HG03432 (cell line): ENCODE results near the gene ELMO1.

Experiments
- ATAC-seq: cut with Tn5 transposase; IDR thresholded peaks from one replicate; pipeline ENCODE4 v1.9.1; 2021; ENCODE audit warnings: mild to moderate bottlenecking, moderate library complexity; ENCODE audit not compliant: unreplicated experiment

ELMO1 gene

DNA sequence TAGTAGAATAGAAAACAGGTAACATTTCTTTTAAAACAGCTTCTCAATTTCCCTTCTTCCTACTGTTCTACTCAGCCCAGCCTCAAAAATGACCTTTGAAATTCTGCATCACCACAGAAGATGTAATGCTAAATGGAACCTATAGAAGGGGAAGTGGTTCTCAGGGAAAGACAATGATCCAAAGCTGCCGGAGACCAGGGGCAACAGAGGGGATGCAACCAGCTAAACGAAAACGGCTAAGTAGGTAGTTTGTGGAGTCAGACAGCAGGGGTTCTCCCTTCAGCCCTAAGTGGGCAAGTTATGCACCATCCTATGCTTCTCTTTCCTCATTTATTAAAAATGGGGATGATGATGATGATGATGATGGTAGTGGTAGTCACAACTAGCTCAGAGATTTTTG lies 214.3 kb downstream of the ELMO1 start:
- ATAC-seq, result no peak

- no peak for ATAC-seq
Measured at GRCh38 chr7:37231613-37232012, 217.1 kb downstream of the ELMO1 start.

- no peak for ATAC-seq
Measured at GRCh38 chr7:37230221-37230620, 218.4 kb downstream of the ELMO1 start.

DNA sequence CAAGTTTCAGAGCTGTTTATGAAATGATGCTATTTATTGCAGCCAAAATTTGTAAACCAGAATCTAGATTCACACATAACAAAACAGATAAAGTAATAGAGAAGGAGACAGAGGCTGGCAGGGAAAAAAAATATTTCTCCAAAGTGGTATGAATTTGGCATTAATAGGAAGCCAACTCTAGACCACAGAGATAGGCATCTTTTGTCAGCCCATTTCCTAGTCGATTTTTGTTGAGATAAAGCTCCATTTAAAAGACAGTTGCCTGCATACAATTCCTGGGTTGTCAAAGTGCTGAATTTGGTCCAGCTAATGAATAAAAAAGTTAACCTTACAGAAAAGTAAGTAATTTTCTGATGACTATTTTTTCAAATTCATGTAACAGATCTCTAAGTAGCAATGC lies 219.3 kb downstream of the ELMO1 start:
- no peak for ATAC-seq

DNA sequence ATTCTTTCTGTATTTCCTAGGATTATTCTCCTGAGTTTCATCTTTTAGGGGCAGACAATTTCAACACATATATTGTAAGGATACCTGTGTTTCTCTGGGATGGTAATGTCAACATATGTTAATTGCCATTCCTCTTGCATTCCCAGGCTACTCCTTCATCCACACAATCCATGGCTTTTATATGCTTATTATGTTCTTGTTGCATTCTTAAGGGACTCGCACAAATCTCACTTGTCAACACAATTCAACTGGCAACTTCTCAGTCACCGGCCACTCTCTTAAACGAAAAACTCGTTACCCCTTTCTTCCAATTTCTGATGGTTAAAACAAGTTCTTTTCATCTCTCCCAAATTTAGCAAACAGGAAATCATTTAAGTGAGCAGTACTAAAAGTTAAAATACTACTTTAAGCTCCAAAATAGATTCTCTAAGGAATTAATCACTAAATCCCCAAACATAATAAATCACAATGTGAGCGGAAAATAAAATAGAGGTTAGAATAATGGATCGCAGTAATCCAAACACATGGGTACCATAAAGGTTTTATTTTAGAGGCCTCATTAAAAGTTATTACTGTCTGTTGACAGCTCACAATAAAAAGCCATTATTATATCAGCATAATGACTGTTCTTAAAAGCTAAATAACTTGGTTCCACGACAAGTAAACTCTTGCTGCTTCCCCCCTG lies 223.2 kb downstream of the ELMO1 start:
- ATAC-seq, result no peak

GRCh38 chr7:37224746-37225145 lies 223.9 kb downstream of the ELMO1 start:
- no peak for ATAC-seq

GRCh38 chr7:37220664-37221063 lies 228.0 kb downstream of the ELMO1 start:
- ATAC-seq, result no peak

DNA sequence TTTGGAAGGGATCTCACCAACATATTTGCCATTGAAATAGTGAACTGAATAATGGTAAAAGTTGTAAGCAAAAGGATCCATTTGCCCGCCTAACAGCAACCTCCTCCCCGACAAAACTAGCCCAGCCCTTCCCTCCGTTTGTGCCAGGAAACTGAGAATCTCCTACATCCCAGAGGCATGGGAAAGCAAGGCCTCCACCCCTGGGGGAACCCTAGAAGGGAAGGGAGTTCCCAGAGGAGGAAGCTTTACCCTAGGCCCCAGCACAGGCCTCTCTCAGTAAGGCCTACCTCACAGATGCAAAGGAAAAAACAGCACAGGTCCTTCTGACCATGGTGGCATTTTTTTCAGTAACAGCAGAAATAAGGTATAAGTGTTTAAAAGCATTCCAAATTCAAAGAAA lies 229.7 kb downstream of the ELMO1 start:
- no peak for ATAC-seq

DNA sequence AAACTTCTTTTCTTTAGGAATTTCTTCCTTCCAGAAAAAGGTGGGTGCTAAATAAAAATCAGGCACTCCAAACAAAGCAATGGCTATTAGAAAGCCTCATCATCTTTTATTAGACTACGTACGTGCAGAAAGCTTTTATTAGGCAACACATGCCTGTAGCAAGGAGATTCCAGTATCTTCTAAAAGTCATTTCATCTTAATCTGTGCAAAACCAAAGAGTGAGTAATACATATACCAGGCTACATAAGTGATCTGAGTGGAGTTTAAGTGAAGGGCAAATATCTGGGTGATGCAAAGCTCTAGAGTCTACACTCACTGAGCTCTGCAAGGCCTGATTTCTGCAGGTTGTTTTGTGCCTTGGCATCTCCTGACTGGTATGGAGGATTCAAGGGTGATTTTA lies 231.7 kb downstream of the ELMO1 start:
- ATAC-seq, result no peak

DNA sequence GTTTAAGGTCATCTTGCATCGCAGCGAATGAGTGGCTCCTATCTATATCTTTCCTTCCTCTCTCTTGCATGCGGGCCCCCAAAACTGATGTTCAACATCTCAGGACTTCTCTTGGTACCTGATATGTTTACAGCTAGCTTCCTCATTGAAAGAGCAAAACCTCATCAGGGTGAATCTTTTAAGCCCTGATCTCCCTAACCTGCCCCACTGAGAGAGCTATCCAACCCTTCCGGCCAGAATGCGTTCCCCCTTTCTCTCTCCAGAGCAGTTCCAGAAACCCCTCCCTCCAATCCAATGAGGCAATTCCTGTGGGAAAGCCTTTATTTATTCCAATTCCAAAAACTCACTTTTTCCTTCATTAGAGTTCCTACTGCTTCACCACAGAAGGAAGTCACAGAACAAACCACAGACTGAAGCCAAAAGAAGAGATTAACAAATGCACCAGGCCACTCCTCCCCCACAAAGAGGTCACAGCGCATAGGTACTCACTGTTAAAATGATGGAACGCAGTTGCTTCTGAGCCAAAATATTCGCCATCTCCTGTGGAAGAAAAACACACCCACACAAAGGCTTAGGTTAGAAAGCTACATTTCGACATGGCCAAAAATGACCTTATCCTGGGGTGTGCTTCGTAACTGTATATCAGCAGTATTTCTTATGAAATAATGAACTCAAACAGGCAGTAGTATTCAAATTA lies 232.4 kb downstream of the ELMO1 start:
- ATAC-seq, result no peak

- ATAC-seq, result no peak
Measured at GRCh38 chr7:37215290-37215923, 233.3 kb downstream of the ELMO1 start.

GRCh38 chr7:37212556-37212955 lies 236.1 kb downstream of the ELMO1 start:
- ATAC-seq, result peak; percentile 5

DNA sequence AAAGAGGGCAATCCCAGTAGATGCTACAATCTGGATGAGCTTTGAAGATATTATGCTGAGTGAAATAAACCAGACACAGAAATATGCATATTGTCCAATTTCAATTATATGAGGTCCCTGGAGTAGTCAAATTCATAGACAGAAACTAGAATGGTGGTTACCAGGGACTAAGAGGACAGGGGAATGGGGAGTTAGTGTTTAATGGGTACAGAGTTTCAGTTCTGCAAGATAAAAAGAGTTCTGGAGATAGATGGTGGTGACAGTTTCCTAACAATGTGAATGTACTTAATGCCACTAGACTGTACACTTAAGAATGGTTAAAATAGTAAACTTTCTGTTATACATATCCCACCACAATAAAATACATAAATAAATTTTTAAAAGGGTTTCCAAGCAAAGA lies 236.6 kb downstream of the ELMO1 start:
- peak; percentile 74 for ATAC-seq

DNA sequence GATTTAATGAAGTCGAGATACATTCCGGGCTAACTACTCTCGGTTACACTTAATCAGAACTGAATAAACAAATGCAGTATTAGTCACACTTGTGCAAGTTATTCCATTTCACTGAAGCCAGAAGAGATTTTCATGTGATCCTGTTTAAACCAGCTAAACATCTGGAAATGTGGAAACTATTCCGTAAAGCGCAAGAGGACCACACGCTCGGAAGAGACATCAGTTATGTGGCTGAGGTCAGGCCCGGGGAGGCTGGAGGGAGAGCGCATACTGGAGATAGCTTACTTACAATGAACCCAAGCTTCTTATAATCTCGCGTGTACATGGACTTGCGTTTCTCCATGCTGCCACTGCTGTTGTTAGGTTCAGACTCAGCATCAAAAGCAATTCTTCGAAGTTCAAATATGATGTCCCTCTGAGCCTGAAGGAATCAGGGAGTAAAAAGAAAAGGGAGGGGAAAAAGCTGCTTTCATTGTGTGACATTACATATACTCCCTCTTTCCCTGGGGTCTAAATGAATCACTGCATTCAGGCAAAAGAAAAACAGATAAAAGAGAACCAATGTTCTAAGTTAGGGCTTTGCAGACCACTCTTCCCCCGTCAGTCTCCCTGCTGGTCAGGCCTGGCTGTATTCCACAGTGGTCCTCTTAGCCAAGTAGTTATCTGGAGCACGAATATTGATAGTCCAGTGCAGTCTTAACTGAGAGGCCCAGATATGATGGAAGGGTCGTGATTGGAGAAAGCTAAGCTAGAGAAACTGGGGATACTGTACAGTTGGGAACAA lies 237.4 kb downstream of the ELMO1 start:
- ATAC-seq, result no peak

GRCh38 chr7:37209195-37209594 lies 239.5 kb downstream of the ELMO1 start:
- ATAC-seq, result no peak

- peak; percentile 77 for ATAC-seq
Measured at GRCh38 chr7:37208528-37208927, 240.1 kb downstream of the ELMO1 start.

- no peak for ATAC-seq
Measured at GRCh38 chr7:37206192-37206591, 242.5 kb downstream of the ELMO1 start.

DNA sequence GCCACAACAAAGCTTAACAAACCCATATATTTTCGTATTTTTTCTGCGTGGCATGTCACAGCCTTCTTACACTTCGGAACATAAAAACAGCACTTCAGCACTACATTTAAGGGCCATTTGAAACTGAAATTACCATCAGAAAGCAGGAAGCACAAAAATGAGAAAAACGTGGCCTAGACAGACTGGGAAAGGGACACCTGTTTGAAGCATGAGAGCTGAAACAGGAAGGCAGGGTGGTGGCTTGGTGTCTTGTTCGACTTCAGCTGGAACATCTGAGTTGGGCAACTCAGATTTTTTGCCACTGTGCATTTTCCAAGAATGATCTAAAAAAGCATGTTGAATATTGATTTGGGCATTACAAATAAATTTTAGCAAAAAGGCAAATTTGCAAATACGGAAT lies 243.2 kb downstream of the ELMO1 start:
- ATAC-seq, result no peak

DNA sequence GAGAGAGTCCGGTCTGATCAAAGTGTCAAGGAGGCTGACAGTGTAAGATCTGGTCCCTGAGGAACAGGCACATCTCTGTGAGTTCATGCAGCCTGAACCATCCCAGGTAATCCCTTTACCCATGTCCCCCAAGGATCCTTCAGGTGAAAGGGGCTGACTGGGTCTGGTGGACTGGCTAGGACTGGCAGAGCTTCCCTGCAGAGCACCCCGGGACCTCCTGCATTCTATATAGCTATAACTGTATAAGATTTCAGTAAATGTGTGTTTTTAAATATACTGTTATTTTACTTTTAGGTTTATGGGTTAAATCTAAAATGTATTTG lies 246.8 kb downstream of the ELMO1 start:
- ATAC-seq, result peak; percentile 10

GRCh38 chr7:37201003-37201875 lies 247.4 kb downstream of the ELMO1 start:
- ATAC-seq, result peak; percentile 56
